Measurements from ENCODE around the gene UTP14A. TPM values are rescaled to one million over a fixed set of nuclear protein-coding genes. Genes with fewer than 3 reads are reported as not detected.
A peak's percentile ranks its signal among the peaks of the same experiment; 100 is the strongest.
"Not testable (repeated sequence)": the region's sequence is repeated elsewhere in the genome, so short reads cannot be mapped to it uniquely, and the experiment has no call there.

UTP14A gene, protein sequence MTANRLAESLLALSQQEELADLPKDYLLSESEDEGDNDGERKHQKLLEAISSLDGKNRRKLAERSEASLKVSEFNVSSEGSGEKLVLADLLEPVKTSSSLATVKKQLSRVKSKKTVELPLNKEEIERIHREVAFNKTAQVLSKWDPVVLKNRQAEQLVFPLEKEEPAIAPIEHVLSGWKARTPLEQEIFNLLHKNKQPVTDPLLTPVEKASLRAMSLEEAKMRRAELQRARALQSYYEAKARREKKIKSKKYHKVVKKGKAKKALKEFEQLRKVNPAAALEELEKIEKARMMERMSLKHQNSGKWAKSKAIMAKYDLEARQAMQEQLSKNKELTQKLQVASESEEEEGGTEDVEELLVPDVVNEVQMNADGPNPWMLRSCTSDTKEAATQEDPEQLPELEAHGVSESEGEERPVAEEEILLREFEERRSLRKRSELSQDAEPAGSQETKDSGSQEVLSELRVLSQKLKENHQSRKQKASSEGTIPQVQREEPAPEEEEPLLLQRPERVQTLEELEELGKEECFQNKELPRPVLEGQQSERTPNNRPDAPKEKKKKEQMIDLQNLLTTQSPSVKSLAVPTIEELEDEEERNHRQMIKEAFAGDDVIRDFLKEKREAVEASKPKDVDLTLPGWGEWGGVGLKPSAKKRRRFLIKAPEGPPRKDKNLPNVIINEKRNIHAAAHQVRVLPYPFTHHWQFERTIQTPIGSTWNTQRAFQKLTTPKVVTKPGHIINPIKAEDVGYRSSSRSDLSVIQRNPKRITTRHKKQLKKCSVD
- polyA plus RNA-seq (ENCODE audit: insufficient read length in 12 of 12) = 10 to 100 TPM in 11 of 12 donors, not detected in 1; 21.2 to 29.1 (median 22.8) TPM
- long read RNA-seq, donor 1, partial matches to known transcripts = 18 of 19 reads
- long read RNA-seq, donor 1, other reads (novel, unspliced or antisense) = 0 of 19 reads
- long read RNA-seq, donor 2, transcript UTP14A-201 (15 exons, 2,488 nt) = major isoform, 5 of 21 reads
- long read RNA-seq, donor 2, partial matches to known transcripts = 16 of 21 reads
- long read RNA-seq, donor 2, other reads (novel, unspliced or antisense) = 0 of 21 reads
- long read RNA-seq, donor 3, partial matches to known transcripts = 9 of 10 reads
- long read RNA-seq, donor 3, other reads (novel, unspliced or antisense) = 0 of 10 reads
- long read RNA-seq, donor 4, partial matches to known transcripts = 0 of 2 reads
- long read RNA-seq, donor 4, other reads (novel, unspliced or antisense) = 0 of 2 reads
- long read RNA-seq, donor 5, transcript UTP14A-201 (15 exons, 2,488 nt) = major isoform, 9 of 33 reads
- long read RNA-seq, donor 5, partial matches to known transcripts = 24 of 33 reads
- long read RNA-seq, donor 5, other reads (novel, unspliced or antisense) = 0 of 33 reads
- long read RNA-seq, donor 6, partial matches to known transcripts = 11 of 11 reads
- long read RNA-seq, donor 6, other reads (novel, unspliced or antisense) = 0 of 11 reads
- long read RNA-seq, donor 7, transcript UTP14A-201 (15 exons, 2,488 nt) = major isoform, 5 of 16 reads
- long read RNA-seq, donor 7, partial matches to known transcripts = 11 of 16 reads
- long read RNA-seq, donor 7, other reads (novel, unspliced or antisense) = 0 of 16 reads
- long read RNA-seq, donor 8, transcript UTP14A-201 (15 exons, 2,488 nt) = major isoform, 10 of 30 reads
- long read RNA-seq, donor 8, partial matches to known transcripts = 20 of 30 reads
- long read RNA-seq, donor 8, other reads (novel, unspliced or antisense) = 0 of 30 reads
- long read RNA-seq, donor 9, partial matches to known transcripts = 6 of 7 reads
- long read RNA-seq, donor 9, other reads (novel, unspliced or antisense) = 0 of 7 reads
- long read RNA-seq, donor 10, transcript UTP14A-201 (15 exons, 2,488 nt) = major isoform, 6 of 19 reads
- long read RNA-seq, donor 10, partial matches to known transcripts = 13 of 19 reads
- long read RNA-seq, donor 10, other reads (novel, unspliced or antisense) = 0 of 19 reads
- long read RNA-seq, donor 11, transcript UTP14A-201 (15 exons, 2,488 nt) = major isoform, 5 of 22 reads
- long read RNA-seq, donor 11, partial matches to known transcripts = 17 of 22 reads
- long read RNA-seq, donor 11, other reads (novel, unspliced or antisense) = 0 of 22 reads

DNA sequence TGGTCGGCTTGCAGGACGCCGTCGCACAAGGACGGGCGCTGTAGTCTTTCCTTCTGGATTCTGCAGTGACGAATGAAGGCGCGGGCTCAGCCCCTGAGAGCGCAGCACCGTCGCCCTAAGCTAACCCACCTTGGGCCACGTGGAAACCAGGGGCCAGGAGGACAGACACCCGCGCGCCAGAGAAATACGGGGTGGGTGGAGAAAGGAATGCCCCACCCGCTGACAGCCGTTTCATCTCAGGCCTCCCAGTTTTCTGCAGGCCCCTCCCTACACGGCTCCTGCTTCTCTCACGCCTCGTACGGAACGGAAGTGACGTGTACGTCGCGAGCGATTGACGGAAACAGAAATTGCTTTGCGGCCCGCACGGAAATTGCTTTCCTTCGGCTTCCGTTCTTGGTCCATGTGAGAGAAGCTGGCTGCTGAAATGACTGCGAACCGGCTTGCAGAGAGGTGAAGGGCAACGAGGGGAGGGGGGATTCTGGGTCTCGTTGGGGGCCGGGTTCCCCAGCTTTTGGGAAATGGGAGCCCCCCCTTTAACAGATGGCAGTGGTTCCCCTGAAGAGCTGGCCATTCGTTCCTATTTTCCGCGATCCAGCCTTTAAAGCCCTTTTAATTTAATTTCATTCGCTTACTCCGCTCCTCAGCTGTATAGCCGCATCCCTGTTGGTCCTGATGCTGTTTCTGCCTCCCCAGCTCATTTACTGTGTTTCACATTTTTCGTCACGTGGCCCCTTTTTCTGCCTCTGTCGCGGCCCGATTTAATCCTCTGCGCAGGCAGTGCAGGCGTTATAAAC is at the start of gene UTP14A:
Gene UTP14A (plus strand): TSS at position 378 of the 794 bp plus-strand sequence. CDS start 47 bp downstream, at position 425.
- DNase-seq = peak; percentile 90

DNA sequence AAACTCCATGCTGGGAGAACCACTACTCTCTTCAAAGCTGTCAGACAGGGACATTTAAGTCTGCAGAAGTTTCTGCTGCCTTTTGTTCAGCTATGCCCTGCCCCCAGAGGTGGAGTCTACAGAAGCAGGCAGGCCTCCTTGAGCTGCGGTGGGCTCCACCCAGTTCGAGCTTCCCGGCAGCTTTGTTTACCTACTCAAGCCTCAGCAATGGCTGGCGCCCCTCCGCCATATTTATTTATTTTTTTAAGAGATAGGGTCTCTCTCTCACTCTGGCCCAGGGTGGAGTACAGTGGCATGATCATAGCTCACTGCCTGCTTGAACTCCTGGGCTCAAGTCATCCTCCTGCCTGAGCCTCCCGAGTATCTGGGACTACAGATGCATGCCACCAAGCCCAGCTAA is 46.8 kb upstream of the UTP14A start:
- DNase-seq = not testable (repeated sequence)

DNA sequence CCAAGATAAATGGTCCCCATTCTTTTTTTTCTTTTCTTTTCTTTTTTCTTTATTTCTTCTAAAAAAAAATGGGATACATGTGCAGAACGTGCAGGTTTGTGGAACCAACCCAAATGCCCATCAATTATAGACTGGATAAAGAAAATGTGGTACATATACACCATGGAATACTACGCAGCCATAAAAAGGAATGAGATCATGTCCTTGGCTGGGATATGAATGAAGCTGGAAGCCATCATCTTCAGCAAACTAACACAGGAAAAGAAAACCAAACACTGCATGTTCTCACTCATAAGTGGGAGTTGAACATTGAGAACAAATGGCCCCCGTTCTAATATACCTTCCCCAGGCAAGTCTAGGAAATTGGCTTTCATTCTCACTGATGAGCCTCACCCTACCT is 39.6 kb upstream of the UTP14A start:
- not testable (repeated sequence) for DNase-seq

DNA sequence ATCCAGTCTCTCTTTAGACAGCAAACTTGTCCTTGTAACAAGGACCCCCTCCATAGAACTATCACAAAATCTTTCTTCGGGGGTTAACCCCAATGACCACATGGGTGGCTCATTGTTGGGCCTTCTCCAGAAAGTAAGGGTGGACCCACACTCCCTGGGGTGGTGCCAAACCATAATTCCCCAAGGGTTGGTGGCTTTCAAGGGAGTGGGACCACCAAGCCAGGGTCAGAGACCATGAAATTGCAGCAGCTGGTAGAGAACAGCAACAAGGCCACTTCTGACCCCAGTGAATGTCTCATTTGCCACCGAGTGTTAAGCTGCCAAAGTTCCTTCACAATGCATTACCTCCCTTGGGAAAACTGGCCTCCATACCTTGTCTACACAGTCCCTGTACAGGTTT is 33.4 kb upstream of the UTP14A start:
- no peak for DNase-seq

DNA sequence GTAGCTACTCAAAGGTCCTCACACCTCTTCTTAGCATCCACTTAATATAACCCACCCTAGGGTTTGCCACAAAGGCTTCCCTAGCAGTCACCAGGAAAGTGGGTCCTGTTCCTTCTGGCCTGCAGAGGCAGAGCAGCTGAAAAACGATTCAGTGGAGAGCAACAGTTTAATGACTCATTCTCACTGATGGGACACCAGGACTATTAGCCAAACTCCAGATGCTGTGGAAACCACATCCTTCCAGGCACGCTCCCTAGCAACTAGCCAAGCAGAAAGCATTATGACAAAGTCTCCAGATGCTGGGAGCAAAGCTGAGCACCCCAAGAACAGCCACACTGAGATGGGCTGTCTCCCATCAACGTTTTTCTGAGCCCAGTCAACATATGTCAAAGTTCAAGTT is 30.3 kb upstream of the UTP14A start:
- DNase-seq = no peak

DNA sequence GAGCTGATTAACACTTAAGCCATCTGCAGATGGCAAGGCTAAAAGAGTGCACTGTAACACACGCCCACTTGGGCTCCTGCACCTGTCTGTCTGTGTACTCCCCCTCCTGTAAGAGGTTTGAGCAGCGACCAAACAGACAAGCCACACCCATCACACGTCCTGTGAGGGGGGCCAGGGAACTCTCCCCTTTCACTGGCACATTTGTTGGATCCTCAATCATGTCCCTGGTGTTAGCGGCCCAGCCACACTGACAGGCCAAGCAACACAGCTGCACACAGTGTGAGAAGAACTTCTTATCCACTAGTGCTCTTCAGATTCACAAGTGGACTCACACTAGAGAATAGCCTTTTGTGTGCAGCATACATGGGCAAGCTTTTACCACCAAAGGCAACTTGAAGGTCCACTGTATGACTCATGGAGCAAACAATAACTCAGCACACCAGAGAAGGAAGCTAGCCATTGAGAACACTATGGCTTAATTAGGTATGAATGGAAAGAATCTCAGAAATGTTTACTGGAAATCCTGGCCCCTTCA is 29.1 kb upstream of the UTP14A start:
- no peak for DNase-seq

DNA sequence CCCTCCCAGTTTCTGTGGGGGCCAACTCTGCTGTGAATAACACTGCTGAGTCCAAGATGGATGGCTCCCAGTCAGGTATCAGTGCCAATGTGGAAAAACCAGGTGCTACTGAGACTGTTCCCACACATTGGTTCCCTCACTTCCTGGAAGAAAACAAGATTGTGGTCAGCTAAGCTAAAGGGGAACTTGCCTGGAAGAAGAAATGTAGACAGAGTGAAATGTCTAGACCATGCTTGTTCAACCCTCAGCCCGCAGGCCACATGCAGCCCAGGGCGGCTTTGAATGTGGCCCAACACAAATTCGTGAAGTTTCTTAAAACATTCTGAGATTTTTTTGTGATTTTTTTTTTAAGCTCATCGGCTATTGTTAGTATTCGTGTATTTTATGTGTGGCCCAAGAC is 28.6 kb upstream of the UTP14A start:
- DNase-seq = no peak

DNA sequence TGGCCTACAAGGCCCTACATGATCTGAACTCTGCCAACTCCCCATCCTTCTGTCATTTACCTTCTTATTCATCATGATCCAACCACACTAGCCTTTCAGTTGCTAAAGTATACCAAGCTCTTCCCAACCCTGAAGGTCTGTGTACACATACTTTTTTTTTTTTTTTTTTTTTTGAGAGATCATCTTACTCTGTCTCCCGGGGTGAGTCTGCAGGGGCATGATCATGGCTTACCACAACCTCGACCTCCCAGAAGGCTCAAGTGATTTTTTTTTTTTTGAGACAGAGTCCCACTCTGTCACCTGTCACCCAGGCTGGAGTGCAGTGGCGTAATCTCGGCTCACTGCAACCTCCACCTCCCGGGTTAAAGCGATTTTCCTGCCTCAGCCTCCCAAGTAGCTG is 5.9 kb upstream of the UTP14A start:
- DNase-seq = no peak

DNA sequence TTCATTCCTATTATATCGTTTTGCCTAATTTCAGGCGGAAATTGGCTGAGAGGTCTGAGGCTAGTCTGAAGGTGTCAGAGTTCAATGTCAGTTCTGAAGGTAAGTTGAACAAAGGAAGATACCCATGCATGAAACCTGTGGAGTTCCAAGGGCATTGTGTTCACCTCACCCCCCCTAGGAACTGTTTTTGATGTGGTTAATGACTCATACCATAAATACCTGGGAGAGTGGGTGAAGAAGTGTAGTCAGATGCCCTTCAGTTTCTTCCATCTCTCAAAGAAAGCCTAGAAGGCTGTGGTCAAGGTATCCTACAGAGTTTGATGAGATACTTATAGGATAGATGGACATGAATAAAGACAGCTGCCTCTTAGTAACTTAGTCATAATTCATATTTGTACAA is 2.7 kb downstream of the UTP14A start:
- DNase-seq = no peak

DNA sequence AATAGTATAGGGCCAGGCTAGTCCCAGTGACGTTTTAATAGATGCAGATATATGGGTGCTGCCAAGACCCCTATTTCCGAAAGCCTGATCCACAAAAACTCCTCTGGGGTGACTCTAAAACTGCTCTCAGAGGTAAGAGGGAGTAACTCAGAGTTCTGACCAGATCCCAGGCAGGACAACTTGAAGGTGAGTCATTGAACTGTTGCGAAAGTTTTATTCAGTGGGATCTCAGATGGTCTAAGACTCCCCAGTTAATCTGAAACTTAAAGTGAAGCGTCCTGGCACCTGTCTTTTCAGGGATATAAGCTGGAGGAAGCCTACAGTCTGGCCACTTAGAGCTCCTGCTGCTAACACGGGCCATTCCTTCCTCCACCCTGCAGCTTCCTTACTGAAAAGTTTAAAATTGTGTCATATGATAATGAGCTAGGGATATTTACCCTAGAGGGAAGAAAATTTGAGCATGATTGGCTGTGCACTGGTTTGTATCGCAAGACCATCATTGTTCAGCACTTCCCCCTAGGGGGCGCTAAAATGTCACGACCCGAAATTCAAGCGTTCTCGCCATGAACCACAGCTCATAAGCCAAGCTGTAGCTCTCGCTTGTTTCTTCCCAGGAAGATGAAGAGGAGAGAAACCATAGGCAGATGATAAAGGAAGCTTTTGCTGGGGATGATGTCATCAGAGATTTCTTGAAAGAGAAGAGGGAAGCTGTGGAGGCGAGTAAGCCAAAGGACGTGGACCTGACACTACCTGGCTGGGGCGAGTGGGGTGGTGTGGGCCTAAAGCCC is 19.5 kb downstream of the UTP14A start:
- peak; percentile 76 for DNase-seq

DNA sequence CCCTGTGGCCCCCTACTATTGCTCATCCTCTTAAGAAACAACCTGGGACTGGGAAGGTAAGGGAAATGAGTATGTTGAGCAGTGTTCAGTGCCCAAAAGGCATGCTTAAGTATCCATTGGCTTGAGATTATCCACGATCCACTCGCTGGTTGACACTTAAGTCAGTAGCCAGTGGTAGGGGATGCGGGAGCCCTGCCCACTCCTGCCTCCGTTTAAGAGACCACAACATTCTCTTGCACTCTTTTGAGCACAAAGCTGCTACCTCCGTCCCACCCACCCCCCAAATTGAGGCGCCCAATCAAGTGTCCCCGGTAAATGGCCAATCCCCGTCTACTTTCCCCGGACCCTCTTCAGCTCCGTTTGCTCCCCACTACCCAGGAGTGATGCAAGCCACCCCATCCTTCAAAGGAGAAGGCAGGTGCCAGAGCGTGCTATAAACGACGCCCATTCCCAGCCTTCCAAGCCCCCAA is 25.0 kb downstream of the UTP14A start:
- DNase-seq = no peak

DNA sequence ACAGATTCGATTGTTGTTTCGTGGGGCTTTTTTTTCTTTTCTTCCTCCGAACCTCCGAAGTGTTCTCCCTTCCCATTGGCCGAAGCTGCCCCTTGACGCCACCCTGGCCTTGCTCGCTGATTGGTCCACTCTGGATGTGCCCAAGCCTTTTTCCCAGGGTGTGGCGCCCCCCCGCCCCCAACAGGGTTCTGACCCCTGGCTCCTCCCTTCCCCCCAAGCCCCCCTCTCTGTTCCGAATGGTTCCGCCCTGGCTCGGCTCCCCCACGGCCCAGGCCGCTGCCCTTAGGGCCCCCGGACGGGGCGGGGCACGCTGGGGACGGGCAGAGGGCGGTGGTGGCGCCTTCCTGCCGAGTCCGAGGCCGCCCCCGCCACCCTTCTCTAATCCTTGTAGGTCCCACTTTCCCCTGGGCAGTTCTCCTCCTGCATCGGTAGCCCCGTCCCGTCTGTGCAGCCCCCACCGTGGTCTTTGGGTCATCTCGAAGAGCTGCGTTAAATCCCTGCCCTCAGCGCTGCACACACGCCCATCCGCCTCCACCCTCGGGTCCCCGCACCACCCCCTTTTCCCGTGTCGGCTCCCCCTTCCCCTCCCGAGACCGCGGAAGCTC is 25.5 kb downstream of the UTP14A start:
- peak; percentile 86 for DNase-seq

DNA sequence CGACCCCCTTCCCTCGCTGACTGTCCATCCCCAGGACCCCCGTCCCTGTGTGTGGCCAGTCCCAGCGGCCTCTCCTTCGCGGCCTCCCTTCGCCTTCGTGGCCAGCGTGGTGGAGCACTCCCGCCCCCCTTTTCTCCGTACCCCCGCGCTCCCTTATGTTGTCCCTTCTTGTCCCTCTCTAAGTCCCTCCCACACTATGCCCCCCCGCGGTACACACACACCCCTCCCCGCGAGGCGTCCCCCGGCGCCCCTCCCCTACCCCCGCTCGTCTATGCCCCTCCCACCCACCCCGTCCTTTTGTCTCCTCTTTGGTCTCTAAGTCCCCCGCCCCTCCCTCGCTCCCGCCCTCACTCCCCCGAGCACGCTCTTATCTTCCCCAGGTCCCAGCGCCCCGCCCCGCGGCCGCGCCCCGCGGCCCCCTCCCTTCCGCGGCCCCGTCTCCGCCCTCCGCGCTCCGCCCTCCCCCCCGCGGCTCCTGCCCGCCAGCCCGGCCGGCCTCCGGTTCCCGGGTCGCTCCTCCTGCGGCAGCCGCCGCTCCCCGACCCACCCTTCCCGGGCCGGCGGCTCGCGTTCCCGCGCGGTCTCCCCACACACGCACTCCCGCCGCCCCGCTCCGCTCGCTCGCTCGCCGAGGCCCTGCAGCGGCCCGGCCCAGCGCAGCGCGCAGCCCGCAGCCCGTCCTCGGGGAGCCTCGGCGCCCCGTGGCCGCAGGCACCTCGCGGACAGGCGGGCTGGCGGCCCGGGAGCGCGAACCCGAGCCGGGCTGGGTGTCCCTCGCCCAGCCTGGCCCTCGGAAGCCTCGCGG is 26.3 kb downstream of the UTP14A start:
- DNase-seq = peak; percentile 79

DNA sequence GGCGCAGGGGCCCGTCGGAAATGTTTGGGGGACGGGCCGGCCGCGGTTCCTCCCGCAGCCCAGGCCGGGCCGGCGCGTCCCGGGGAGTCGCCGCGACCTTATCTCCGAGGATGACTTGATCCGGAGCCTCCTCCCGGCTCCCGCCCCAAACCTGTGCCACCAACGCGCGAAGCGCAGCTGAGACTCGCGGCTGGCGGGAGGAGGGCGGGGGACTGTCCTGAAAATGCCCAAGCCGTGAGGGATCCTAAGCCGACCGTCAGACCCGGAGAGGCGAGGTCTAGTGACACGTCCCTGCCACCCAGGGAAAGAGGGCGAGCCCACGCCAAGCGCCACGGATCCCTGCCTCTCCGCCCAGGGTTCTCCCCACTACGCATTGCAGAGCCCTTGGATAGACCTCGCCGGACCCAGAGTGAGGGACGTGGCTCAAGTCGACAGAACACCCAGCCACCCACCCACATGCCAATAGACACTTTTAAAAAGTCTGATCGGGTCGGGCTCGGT is 26.9 kb downstream of the UTP14A start:
- no peak for DNase-seq

DNA sequence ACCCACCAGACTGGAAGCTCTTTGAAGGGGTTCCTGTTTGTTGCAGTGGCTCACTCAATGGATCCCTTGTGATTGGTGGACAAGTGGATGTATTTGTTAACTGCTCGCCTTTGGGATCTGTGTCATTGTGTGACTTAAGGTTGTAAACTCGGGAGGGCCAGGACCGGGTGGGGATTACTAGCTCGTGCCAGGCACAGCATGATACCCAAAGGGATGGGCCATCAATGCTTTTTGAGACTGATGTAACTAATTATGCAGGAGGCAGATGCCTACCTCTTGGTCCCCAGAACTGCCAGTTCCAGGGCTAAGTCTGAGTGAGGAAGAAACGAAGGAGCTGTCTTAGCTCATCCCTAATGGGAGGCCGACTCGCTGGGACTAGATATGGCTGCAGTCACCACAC is 27.7 kb downstream of the UTP14A start:
- DNase-seq = no peak

DNA sequence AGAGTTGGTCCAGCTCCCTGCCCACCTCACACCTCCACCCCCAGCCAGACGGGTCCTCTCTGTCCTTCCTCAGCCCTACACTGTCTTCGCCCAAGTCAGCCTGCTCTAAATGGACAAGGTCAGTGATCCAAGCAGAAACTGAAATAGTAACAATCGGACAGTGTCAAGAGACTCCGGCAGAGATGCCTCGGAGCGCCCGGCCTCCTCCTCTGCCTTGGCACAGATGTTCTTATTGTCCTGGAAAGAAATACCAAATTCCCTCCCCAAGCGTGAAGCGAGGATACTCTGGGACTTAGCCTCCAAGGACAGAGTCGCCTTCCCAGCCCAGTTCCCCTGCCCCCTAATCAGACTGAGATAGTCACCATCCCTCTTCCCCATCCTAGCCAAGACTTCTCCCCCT is 28.5 kb downstream of the UTP14A start:
- DNase-seq = no peak

DNA sequence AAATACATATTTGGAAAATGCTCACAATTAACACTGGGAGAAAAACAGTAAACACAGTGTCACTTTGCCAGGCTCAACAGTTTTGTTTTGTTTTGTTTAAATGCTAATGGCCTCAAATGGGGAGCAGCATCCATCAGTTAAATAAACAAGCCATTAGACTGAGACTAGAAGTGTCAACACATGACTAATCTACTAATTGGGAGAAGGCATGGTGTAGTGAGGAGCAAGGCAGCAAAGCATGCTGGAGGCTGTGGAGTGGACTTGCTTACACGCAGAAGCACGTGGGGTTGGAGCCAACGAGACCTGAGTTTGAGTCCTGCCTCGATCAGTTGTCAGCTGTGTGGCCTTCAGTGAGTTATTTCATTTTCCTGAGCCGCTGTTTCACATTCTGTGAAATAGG is 29.0 kb downstream of the UTP14A start:
- DNase-seq = no peak

Measured in muscle of arm (tissue), 14 donors.